Fibroblast of mammary gland (primary cell): ENCODE data around the gene TRIM41.

Source experiments
- DNase-seq: peaks from one replicate; pipeline ENCODE4 v3.0.0-alpha.2; 2010; ENCODE audit warnings: low read depth
- H3K4me3 ChIP-seq: 2 replicates; pipeline ENCODE4 v1.5.1; 2011; ENCODE audit warnings: low read depth, mild to moderate bottlenecking, low read length, moderate library complexity; ENCODE audit not compliant: control insufficient read depth
- CTCF ChIP-seq: conservative IDR thresholded peaks from 2 replicates; pipeline ENCODE4 v1.5.1; 2011; ENCODE audit warnings: low read depth, low read length, inconsistent platforms; ENCODE audit not compliant: control insufficient read depth, insufficient read depth

TRIM41 gene

GRCh38 chr5:181224390-181225229 lies 1.5 kb downstream of the TRIM41 start:
- DNase-seq = no peak
- H3K4me3 ChIP-seq = peak overlapping the region; percentile 81
- TF ChIP-seq CTCF = no peak

- DNase-seq = no peak
- TF ChIP-seq CTCF = no peak
- H3K4me3 ChIP-seq = no peak overlapping the region
Observed at GRCh38 chr5:181229996-181230395, 6.9 kb downstream of the TRIM41 start.

GRCh38 chr5:181230551-181230950 lies 7.5 kb downstream of the TRIM41 start:
- no peak for TF ChIP-seq CTCF
- DNase-seq = no peak
- H3K4me3 ChIP-seq = no peak overlapping the region

- TF ChIP-seq CTCF = no peak
- DNase-seq = no peak
- no peak overlapping the region for H3K4me3 ChIP-seq
Observed at GRCh38 chr5:181231432-181231831, 8.4 kb downstream of the TRIM41 start.

- TF ChIP-seq CTCF = no peak
- no peak for DNase-seq
- no peak overlapping the region for H3K4me3 ChIP-seq
Observed at GRCh38 chr5:181232593-181232992, 9.5 kb downstream of the TRIM41 start.

- no peak for TF ChIP-seq CTCF
- H3K4me3 ChIP-seq = no peak overlapping the region
- DNase-seq = no peak
Observed at GRCh38 chr5:181233088-181233800, 10.2 kb downstream of the TRIM41 start.
